HG03025 (cell line): Measurements from ENCODE around the gene EVC2.

Experiments used
- ATAC-seq: cut with Tn5 transposase; IDR thresholded peaks from one replicate; pipeline ENCODE4 v1.9.1; 2021; ENCODE audit warnings: mild to moderate bottlenecking, moderate library complexity; ENCODE audit not compliant: unreplicated experiment, low FRiP score

EVC2 gene

GRCh38 chr4:5712931-5713330, 4.6 kb upstream of the EVC2 start:
- ATAC-seq, result no peak

GRCh38 chr4:5712517-5712916, 4.2 kb upstream of the EVC2 start:
- ATAC-seq, result peak; percentile 32

GRCh38 chr4:5711479-5712184, 3.3 kb upstream of the EVC2 start:
- peak; percentile 2 for ATAC-seq

- peak; percentile 51 for ATAC-seq
These were observed 2.7 kb upstream of the EVC2 start, which contains the start of gene EVC for GRCh38 chr4:5710961-5711478. TSS of gene EVC (plus strand) at chr4:5711201. CDS start at chr4:5711381, 180 bp downstream.

- ATAC-seq, result no peak
These were observed 2.0 kb upstream of the EVC2 start for GRCh38 chr4:5710065-5710960.

- no peak for ATAC-seq
These were observed 832 bp upstream of the EVC2 start for GRCh38 chr4:5709207-5709575.

GRCh38 chr4:5707778-5708448, 446 bp downstream of the EVC2 start:
- ATAC-seq, result peak; percentile 23

GRCh38 chr4:5707366-5707765, 993 bp downstream of the EVC2 start:
- ATAC-seq, result no peak

- no peak for ATAC-seq
These were observed 1.7 kb downstream of the EVC2 start for GRCh38 chr4:5706486-5707290.

GRCh38 chr4:5705647-5706320, 2.6 kb downstream of the EVC2 start:
- ATAC-seq, result no peak

GRCh38 chr4:5704276-5704675, 4.1 kb downstream of the EVC2 start:
- no peak for ATAC-seq

- no peak for ATAC-seq
These were observed 4.5 kb downstream of the EVC2 start for GRCh38 chr4:5703831-5704230.

- no peak for ATAC-seq
These were observed 6.4 kb downstream of the EVC2 start for GRCh38 chr4:5701971-5702370.

- ATAC-seq, result no peak
These were observed 7.9 kb downstream of the EVC2 start for GRCh38 chr4:5700459-5700858.

- no peak for ATAC-seq
These were observed 12.0 kb downstream of the EVC2 start for GRCh38 chr4:5696341-5696740.

GRCh38 chr4:5693871-5694270, 14.5 kb downstream of the EVC2 start:
- ATAC-seq, result no peak

- no peak for ATAC-seq
These were observed 16.7 kb downstream of the EVC2 start for GRCh38 chr4:5691491-5692132.

GRCh38 chr4:5689065-5689464, 19.3 kb downstream of the EVC2 start:
- no peak for ATAC-seq

- no peak for ATAC-seq
These were observed 22.0 kb downstream of the EVC2 start for GRCh38 chr4:5686338-5686737.
